GM18861 (cell line): ENCODE results near the gene TMEM200A.

Experiments used
- ATAC-seq: cut with Tn5 transposase; IDR thresholded peaks from one replicate; pipeline ENCODE4 v1.9.1; 2021; ENCODE audit not compliant: unreplicated experiment

The TMEM200A gene

DNA sequence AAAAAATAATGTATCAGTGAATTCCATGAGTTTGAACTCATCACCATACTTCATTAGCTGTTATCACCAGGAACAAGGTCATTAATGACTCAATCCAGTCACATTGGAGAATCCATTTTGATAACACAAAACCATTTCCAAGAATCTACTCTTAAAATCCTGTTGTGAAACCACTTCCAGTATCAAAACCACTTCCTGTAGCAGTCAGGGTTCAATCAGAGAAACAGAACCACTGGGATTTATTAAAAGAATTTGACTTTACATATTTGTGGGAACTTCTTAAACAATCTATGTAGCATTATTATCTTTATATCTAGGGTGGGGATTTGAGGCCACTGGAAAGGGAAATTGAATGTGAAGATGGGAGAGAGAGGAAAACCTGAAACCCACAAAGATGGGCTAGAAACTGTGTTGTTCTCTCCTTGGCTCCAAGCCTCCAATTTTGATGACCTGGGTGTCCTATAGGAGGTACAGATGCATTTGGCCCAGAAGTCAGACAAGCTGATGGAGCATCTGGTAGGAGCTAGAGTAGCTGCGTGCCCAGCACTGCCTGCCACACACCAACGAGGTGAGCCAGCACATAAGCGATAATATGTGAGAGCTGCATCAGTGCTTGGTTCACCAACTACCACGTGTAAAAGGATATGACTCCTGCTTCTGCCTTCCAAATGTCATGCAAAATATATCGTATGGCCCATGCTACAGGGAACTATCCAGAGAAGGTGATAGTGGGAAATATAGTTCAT lies 117.0 kb downstream of the TMEM200A start:
- ATAC-seq, result no peak

DNA sequence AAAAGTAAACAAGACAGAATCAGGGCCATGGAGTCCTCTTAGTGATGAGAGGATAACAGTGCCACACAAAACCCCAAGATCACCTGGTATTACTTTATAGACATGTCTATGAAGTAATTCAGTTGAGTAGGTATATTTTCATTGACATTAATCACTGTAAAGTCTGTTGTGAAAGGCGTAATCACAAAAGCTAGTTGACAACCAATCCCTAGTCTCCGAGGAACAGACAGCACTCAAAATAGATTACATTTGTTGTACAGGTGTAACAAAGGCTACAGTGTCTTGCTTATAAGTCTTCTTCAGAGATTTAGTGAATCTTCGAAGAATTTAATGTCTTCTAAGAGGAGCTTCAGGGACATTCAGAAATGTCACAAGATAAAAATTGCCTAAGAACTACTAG lies 120.1 kb downstream of the TMEM200A start:
- ATAC-seq, result no peak

DNA sequence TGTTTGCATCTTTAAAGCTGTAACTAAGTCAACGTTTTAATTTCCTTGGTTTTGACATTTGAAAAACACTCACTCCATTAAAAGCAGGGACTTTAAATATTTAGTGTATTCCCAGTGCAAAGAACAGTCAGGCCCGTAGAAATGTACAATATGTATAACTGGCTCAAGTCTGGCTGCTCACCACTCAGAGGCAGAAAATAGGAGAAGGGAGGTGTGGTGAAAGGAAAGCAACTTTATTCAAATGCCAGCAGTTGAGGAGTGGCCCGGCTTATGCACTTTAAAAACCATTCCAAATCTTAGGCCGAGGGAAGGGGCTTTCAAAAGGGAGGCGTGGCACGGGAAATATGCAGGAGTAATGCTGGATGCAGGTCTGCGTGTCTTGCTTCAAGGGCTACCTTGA lies 120.6 kb downstream of the TMEM200A start:
- no peak for ATAC-seq

DNA sequence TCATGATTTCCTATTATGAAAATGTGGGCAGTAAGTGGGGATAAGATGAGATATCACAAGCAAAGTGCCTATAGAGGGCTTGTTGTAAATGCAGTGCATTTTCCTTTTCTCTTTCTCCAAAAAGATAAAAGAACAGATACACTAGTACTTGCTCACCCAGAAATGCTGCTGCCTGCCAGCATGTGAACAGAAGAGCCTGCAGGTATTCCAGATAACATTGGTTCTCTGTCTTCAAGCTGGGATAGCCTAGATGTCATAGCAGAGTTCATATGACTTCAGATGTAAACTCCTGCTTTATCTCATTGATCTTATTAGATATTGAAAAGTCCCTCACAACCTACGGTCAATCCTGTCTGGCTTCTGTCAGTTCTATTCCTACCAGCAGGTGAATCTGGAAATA lies 123.7 kb downstream of the TMEM200A start:
- no peak for ATAC-seq
